Endodermal cell (in vitro differentiated cells): ENCODE measurements around the gene SHOC2. TPM values are rescaled to one million over a fixed set of nuclear protein-coding genes. Genes with fewer than 3 reads are reported as not detected.

Experiments
- DNase-seq: peaks from one replicate; pipeline ENCODE4 v3.0.0-alpha.2; 2017
- H3K27ac ChIP-seq: 2 replicates; pipeline ENCODE4 v1.5.1; 2013; ENCODE audit warnings: mild to moderate bottlenecking, low read depth, low read length, moderate library complexity
- H3K27me3 ChIP-seq: 2 replicates; pipeline ENCODE4 v1.6.1; 2013; ENCODE audit warnings: mild to moderate bottlenecking, low read length, moderate library complexity; ENCODE audit not compliant: insufficient read depth, control insufficient read depth, poor library complexity, severe bottlenecking
- H3K36me3 ChIP-seq: 2 replicates; pipeline ENCODE4 v1.7.0; 2013; ENCODE audit warnings: mild to moderate bottlenecking, low read length, moderate library complexity; ENCODE audit not compliant: control insufficient read depth, insufficient read depth
- H3K4me1 ChIP-seq: one replicate; pipeline ENCODE4 v1.7.0; 2013; ENCODE audit warnings: low read length; ENCODE audit not compliant: control insufficient read depth, insufficient read depth
- H3K4me3 ChIP-seq: 2 replicates; pipeline ENCODE4 v1.5.1; 2013; ENCODE audit warnings: mild to moderate bottlenecking, low read length, moderate library complexity
- H3K9ac ChIP-seq: 2 replicates; pipeline ENCODE4 v1.6.1; 2013; ENCODE audit warnings: mild to moderate bottlenecking, low read length, moderate library complexity; ENCODE audit not compliant: poor library complexity, severe bottlenecking; ENCODE audit errors: extremely low read depth
- H3K9me3 ChIP-seq: 2 replicates; pipeline ENCODE4 v1.6.1; 2013; ENCODE audit warnings: mild to moderate bottlenecking, low read length, moderate library complexity; ENCODE audit not compliant: control insufficient read depth
- H3K27ac Mint-ChIP-seq: 2 replicates; pipeline ENCODE4 v1.8.0; 2020; ENCODE audit warnings: mixed read lengths
- H3K27me3 Mint-ChIP-seq: 2 replicates; pipeline ENCODE4 v1.8.0; 2021; ENCODE audit warnings: mild to moderate bottlenecking, mixed read lengths; ENCODE audit not compliant: insufficient read depth
- H3K36me3 Mint-ChIP-seq: 2 replicates; pipeline ENCODE4 v1.8.0; 2020; ENCODE audit warnings: low read depth, mixed read lengths
- H3K4me1 Mint-ChIP-seq: 2 replicates; pipeline ENCODE4 v1.8.0; 2020; ENCODE audit warnings: mixed read lengths
- H3K4me3 Mint-ChIP-seq: 2 replicates; pipeline ENCODE4 v1.8.0; 2020; ENCODE audit warnings: mild to moderate bottlenecking, moderate library complexity, mixed read lengths
- H3K9me3 Mint-ChIP-seq: 2 replicates; pipeline ENCODE4 v1.8.0; 2020; ENCODE audit warnings: mild to moderate bottlenecking, mixed read lengths
- WGBS, 2 experiments: methylation state at CpG; one replicate each; pipeline versions ENCODE4 v1.1.5 to v1.1.7; 2013; ENCODE audit warnings: missing lambda C conversion rate in 2 of 2, mixed read lengths in 1 of 2; ENCODE audit not compliant: insufficient coverage in 1 of 2, insufficient read length in 1 of 2; 5-methylcytosine and 5-hydroxymethylcytosine counted together
- total RNA-seq, 2 donors: library from RNA; stranded (reverse); fragmentation: NEBNext Ultra II Directional in 1 of 2; extraction: Animal tissue kit (Norgen Biotek cat#: 25700) in 1 of 2; gene quantifications; 2 replicates in 1 of 2; 3 replicates in 1 of 2; pipeline ENCODE4 v1.2.1, GENCODE V29; 2021
- TF ChIP-seq, protein P1 (sequence below): fragments of 200-600 bp; sonication (generic); conservative IDR thresholded peaks from 2 replicates; pipeline ENCODE4 v1.5.0; 2021; ENCODE audit warnings: antibody characterized with exemption, mild to moderate bottlenecking

SHOC2 gene
- total RNA-seq, 2 donors from 2014 or later, result 38.4 to 49.6 TPM

DNA sequence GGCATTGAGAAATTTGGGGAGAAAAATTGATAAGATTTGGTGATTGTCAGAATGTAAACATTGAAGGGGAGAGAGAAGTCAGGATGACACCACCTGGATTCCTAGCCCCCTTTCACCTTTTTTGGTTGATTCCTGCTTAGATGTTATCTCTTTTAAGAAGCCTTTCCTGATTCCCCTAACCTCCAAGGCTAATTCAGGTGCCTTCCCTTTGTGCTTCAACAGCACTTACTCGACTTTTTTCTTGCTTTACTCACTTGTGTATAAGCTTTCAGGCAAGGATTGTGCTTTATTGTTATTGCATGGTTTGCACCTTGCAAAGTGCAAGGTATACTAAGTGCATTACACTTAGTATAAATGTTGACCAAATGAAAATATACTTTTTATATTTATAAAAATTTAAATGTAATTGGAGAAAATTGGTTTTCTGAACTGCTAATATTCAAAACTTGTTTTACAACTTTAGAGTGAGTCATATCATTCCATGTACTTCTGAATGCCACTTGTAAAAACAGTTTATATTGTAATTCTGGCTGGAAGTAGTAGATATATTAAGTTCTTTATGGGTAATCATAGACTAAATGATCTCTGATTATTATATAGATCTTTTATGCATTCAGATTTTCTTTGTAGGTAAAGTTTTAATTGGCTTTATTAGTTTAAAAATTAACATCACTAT is 13.2 kb downstream of the SHOC2 start:
- peaks cover 5% of the 10 kb centered on the region for H3K4me1 Mint-ChIP-seq
- Histone ChIP-seq H3K9ac (no peak overlapping the region), H3K4me3 (no peak overlapping the region), H3K36me3 (peaks cover 5% of the 10 kb centered on the region), H3K9me3 (no peaks in the 10 kb centered on the region), H3K27me3 (no peaks in the 10 kb centered on the region), H3K27ac (no peak overlapping the region), H3K4me1 (peaks cover 12% of the 10 kb centered on the region)
- H3K36me3 Mint-ChIP-seq, result no peaks in the 10 kb centered on the region
- no peak overlapping the region for H3K27ac Mint-ChIP-seq
- H3K4me3 Mint-ChIP-seq, result no peak overlapping the region
- no peaks in the 10 kb centered on the region for H3K27me3 Mint-ChIP-seq
- no peak for DNase-seq
- TF ChIP-seq, protein P1, sequence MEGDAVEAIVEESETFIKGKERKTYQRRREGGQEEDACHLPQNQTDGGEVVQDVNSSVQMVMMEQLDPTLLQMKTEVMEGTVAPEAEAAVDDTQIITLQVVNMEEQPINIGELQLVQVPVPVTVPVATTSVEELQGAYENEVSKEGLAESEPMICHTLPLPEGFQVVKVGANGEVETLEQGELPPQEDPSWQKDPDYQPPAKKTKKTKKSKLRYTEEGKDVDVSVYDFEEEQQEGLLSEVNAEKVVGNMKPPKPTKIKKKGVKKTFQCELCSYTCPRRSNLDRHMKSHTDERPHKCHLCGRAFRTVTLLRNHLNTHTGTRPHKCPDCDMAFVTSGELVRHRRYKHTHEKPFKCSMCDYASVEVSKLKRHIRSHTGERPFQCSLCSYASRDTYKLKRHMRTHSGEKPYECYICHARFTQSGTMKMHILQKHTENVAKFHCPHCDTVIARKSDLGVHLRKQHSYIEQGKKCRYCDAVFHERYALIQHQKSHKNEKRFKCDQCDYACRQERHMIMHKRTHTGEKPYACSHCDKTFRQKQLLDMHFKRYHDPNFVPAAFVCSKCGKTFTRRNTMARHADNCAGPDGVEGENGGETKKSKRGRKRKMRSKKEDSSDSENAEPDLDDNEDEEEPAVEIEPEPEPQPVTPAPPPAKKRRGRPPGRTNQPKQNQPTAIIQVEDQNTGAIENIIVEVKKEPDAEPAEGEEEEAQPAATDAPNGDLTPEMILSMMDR, result no peak
- no peaks in the 10 kb centered on the region for H3K9me3 Mint-ChIP-seq
- 83% methylated on average over 1 of the region's 1 CpG; no CpG with 5 or more reads in 1 of the 2 experiments for WGBS, 2 experiments

DNA sequence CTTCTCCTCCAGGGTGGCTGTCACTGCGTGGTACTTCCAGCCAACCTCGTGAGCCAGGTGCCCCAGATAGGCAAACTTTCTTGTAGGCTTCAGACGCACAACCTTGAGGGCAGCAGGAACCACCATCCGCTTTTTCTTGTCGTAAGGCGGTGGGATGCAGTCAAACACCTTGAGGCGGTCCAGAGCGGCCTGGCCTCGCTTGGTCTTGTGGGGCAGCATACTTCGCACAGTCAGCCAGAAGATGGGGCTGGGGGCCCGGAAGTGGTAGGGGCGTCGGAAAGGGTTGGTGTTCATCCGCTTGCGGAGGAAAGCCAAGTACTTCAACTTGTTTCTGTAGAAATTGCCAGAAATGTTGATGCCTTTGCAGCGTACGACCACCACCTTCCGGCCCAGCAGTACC is 17.4 kb downstream of the SHOC2 start:
- no peak overlapping the region for H3K27ac ChIP-seq

DNA sequence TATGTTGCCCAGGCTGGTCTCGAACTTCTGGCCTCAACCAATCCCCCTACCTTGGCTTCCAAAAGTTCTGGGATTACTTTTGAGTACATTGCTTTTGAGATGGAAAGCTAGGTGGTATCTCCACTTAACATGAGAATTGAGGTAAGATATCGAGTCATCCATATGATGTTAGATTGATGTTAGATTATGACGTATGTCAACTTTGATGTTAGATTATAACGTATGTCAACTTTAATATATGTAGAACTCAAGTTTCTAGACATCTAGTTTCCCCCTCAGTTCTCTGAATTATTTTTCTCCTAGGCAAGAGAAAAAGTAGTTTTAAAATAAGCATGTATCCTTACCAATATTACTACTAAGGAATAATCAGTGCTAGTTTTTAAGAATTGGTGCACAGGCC is 20.0 kb downstream of the SHOC2 start:
- no peak overlapping the region for H3K27ac Mint-ChIP-seq
- 96% methylated on average over 4 of the region's 4 CpGs; no CpG with 5 or more reads in 1 of the 2 experiments for WGBS, 2 experiments
- Histone ChIP-seq H3K27ac (no peak overlapping the region), H3K36me3 (peaks cover 33% of the 10 kb centered on the region), H3K27me3 (no peaks in the 10 kb centered on the region), H3K9me3 (peaks cover 17% of the 10 kb centered on the region), H3K9ac (no peak overlapping the region), H3K4me1 (no peaks in the 10 kb centered on the region), H3K4me3 (no peak overlapping the region)
- peaks cover 29% of the 10 kb centered on the region for H3K36me3 Mint-ChIP-seq
- no peak for DNase-seq
- no peaks in the 10 kb centered on the region for H3K9me3 Mint-ChIP-seq
- H3K27me3 Mint-ChIP-seq, result no peaks in the 10 kb centered on the region
- H3K4me3 Mint-ChIP-seq, result no peak overlapping the region
- peaks cover 3% of the 10 kb centered on the region for H3K4me1 Mint-ChIP-seq
- TF ChIP-seq, protein P1, result no peak

More for the DNA sequence above, 17.4 kb downstream of the SHOC2 start:
- peaks cover 4% of the 10 kb centered on the region for H3K9me3 ChIP-seq
- Mint-ChIP-seq H3K27me3 (no peaks in the 10 kb centered on the region), H3K36me3 (peaks cover 12% of the 10 kb centered on the region), H3K27ac (no peak overlapping the region), H3K4me1 (no peaks in the 10 kb centered on the region), H3K4me3 (no peak overlapping the region), H3K9me3 (no peaks in the 10 kb centered on the region)
- WGBS, 2 experiments, result 97% methylated on average over 18 of the region's 18 CpGs
- H3K36me3 ChIP-seq, result peaks cover 6% of the 10 kb centered on the region
- TF ChIP-seq, protein P1, result no peak
- no peak for DNase-seq
- peaks cover 12% of the 10 kb centered on the region for H3K4me1 ChIP-seq
- H3K4me3 ChIP-seq, result no peak overlapping the region
- no peak overlapping the region for H3K9ac ChIP-seq
- H3K27me3 ChIP-seq, result no peaks in the 10 kb centered on the region
